Ureter (tissue), 1 donor: ENCODE results near the gene PPIA. TPM values are rescaled to one million over a fixed set of nuclear protein-coding genes. Genes with fewer than 3 reads are reported as not detected.
"Not testable (repeated sequence)": the region's sequence is repeated elsewhere in the genome, so short reads cannot be mapped to it uniquely, and the experiment has no call there.

Experiments
- DNase-seq: peaks from one replicate; pipeline ENCODE4 v3.0.0-alpha.2; 2020; ENCODE audit warnings: low spot score
- total RNA-seq: library from RNA; stranded (reverse); gene quantifications from one replicate; pipeline ENCODE4 v1.2.4, GENCODE V29; 2023
- donor health status: DM: yes; HTN: yes; CAD: no.

The PPIA gene
- total RNA-seq, 1 donor from 2014 or later = 1,153 TPM

DNA sequence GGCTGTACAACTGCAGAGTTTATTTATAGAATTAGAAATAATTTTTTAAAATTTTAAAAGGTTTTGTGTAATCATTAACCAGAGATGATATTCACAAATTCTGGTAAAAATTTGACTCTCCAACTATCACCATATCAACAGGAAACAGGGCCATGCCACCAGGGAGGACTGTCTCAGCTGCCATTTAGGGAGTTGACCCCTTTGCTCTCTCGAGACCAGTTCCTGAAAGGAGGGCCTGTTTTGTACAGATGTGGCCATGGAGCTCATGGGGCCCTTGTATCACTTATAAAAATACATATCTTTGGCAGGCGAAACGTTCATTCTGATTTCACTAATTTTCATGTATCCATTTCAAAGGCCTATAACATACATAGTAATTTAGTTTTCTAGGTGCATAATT is 31.1 kb downstream of the PPIA start:
- no peak for DNase-seq

- DNase-seq = no peak
Observed at GRCh38 chr7:44838751-44839150, 42.3 kb downstream of the PPIA start.

GRCh38 chr7:44842675-44843074 is 46.2 kb downstream of the PPIA start:
- DNase-seq = not testable (repeated sequence)

GRCh38 chr7:44843440-44843839 is 47.0 kb downstream of the PPIA start:
- DNase-seq = not testable (repeated sequence)

GRCh38 chr7:44845451-44845850 is 49.0 kb downstream of the PPIA start:
- DNase-seq = no peak

- not testable (repeated sequence) for DNase-seq
Observed at GRCh38 chr7:44846390-44846789, 49.9 kb downstream of the PPIA start.

DNA sequence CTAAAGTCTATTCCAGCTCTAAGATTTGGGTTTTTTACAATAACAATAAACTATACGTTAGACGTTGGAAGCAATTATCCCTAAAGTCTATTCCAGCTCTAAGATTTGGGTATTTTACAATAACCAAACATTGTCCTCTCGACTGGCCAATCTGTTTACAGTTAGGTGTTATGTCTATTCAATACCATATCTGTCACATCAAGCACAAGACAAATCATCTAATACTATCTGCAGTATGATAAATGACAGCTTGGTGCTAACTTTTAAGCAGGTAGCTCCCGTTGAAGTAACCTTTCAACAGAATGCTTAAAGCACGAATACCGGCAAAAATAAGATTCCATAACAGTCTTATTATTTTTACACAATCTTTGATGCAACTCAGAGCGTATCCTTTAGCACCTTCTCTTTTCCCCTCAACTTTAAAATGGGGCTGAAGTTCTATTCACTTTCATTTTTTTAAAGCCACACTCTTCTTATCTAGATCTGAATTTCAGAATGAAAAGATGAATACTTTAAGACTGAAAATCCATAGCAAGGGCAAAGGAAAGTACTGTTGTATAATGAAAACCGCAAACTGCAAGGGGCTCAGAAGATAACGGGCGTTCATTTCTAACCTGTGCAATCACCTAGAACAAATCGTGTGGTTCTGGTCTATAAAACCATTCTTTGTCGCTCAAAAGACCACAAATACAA is 50.5 kb downstream of the PPIA start:
- no peak for DNase-seq

DNA sequence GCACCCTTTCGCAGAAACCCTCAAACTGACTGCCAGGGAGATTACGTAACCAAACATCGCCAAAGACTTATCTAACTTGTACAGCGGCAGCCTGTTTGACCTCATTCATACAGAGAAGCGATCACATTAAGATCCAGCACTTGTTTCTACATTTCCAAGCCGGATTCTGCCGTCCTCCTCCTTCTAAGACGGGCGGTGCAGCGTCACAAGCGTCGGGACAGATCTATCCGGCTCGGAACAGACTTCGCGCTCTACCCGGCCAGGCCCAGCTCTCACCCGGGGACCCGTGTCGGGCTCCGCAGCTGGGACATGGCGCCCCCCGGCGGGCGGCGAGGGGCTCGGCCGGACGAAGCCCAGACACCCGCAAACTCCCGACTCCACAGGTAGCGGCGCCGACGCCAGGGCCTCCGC is 51.0 kb downstream of the PPIA start:
- DNase-seq = peak; percentile 90

GRCh38 chr7:44847920-44848634 is 51.6 kb downstream of the PPIA start, which contains the start of gene H2AZ2:
Gene H2AZ2 (minus strand): TSS chr7:44848087. CDS start chr7:44847971, 116 bp downstream.
- peak; percentile 100 for DNase-seq

DNA sequence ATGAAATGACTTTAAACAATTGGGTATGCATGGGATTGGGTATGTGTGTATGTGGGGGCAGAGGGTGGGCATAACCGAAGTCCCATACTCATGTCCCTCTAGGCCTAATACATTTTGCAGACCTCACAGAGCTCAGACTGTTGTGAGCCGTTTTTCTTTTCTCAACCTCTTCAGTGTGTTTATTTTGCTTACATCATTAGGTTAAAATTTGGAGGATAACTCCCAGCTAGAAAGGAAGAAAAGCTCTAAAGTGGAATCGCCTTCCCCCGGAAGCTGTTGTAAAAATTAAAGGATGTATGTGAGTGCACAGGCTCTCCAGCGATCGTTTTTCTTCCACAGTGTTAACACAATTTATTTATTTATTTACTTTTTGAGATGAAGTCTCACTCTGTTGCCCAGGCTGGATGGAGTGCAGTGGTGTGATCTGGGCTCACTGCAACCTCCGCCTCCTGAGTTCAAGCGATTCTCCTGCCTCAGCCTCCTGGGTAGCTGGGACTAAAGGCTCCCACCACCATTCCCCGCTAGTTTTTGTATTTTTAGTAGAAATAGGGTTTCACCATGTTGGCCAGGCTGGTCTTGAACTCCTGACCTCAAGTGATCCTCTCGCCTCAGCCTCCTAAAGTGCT is 52.9 kb downstream of the PPIA start:
- DNase-seq = no peak

DNA sequence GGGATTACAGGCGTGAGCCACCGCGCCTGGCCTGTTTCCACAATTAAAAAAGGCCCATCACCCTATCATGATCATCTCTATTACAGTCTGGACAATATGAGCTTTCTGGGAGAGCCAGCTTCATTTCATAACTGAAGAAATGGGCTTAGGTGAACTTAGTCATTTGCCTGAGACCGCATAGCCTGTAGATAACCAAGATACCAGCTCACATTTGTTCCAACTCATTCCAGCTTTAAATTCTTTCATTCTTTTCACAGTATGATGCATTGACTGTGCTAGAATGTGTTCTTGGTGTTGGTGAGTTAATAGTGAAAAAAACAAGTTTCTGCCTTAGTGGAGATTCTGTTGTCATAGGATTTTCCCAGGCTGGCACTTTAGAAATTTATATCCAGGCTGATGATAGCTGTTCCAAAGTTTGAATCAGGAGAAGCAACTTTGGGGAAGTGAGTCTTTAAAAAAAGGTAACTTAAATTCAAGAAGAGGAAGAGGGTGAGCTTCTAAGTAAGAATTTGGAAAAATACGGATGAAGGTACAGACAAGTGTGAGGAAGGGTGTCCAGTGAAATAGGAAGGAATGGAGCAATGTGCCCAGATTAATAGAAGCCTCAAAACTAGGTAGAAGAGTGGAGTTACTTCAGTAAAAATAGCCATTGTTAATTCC is 53.5 kb downstream of the PPIA start:
- DNase-seq = no peak

GRCh38 chr7:44852590-44852989 is 56.1 kb downstream of the PPIA start:
- DNase-seq = no peak

Other genes with a start within 250 kb of the PPIA start
- 89.4 TPM for gene DDX56, start 222.8 kb upstream of the PPIA start, total RNA-seq
- gene TMED4, start 214.4 kb upstream of the PPIA start, total RNA-seq = 105 TPM
- gene OGDH, start 190.1 kb upstream of the PPIA start, total RNA-seq = 109 TPM
- gene ZMIZ2, start 47.8 kb upstream of the PPIA start, total RNA-seq = 116 TPM
- 104 TPM for gene H2AZ2, start 51.4 kb downstream of the PPIA start, total RNA-seq
- gene PURB, start 88.8 kb downstream of the PPIA start, total RNA-seq = 26.4 TPM
- 6.0 TPM for gene MYO1G, start 182.3 kb downstream of the PPIA start, total RNA-seq
- gene CCM2, start 203.5 kb downstream of the PPIA start, total RNA-seq = 31.1 TPM